ENCODE measurements around the gene BIRC6.

GRCh38 chr2:32591669-32592463 lies 235.0 kb downstream of the BIRC6 start:
- TF ChIP-seq, protein P1, sequence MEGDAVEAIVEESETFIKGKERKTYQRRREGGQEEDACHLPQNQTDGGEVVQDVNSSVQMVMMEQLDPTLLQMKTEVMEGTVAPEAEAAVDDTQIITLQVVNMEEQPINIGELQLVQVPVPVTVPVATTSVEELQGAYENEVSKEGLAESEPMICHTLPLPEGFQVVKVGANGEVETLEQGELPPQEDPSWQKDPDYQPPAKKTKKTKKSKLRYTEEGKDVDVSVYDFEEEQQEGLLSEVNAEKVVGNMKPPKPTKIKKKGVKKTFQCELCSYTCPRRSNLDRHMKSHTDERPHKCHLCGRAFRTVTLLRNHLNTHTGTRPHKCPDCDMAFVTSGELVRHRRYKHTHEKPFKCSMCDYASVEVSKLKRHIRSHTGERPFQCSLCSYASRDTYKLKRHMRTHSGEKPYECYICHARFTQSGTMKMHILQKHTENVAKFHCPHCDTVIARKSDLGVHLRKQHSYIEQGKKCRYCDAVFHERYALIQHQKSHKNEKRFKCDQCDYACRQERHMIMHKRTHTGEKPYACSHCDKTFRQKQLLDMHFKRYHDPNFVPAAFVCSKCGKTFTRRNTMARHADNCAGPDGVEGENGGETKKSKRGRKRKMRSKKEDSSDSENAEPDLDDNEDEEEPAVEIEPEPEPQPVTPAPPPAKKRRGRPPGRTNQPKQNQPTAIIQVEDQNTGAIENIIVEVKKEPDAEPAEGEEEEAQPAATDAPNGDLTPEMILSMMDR (IDR thresholded peaks at IDR 0.05): no peak
- TF ChIP-seq FOSL2 (IDR thresholded peaks at IDR 0.05) (no peak), FOSL2 (CRISPR knock-in tag; IDR thresholded peaks at IDR 0.05) (no peak), HOXB5 (CRISPR knock-in tag; IDR thresholded peaks at IDR 0.05) (no peak), PBX3 (IDR thresholded peaks at IDR 0.05) (no peak), CBX8 (IDR thresholded peaks at IDR 0.05) (no peak), HOXB13 (CRISPR knock-in tag; IDR thresholded peaks at IDR 0.05; ENCODE audit: low read depth) (no peak), SREBF2 (IDR thresholded peaks at IDR 0.05) (no peak), NR3C1 (IDR thresholded peaks at IDR 0.05) (no peak)
